HL-60 (cell line): ENCODE data around the gene EGLN1.

ENCODE experiments used
- DNase-seq, 2 experiments: peaks; one replicate each; pipeline ENCODE4 v3.0.0-alpha.2; 2010 to 2020; ENCODE audit warnings: low read depth in 1 of 2, low spot score in 1 of 2
- H3K27ac ChIP-seq: fragments of 250-450 bp; sonication (Bioruptor Pico); replicated peaks from 2 replicates; pipeline ENCODE4 v1.5.1; 2020; ENCODE audit warnings: mild to moderate bottlenecking, moderate library complexity
- H3K27me3 ChIP-seq: fragments of 250-450 bp; sonication (Bioruptor Pico); 2 replicates; pipeline ENCODE4 v1.5.1; 2021; ENCODE audit warnings: mild to moderate bottlenecking, moderate library complexity; ENCODE audit not compliant: insufficient read depth, poor library complexity, severe bottlenecking
- H3K4me3 ChIP-seq: replicated peaks from 2 replicates; pipeline ENCODE4 v1.5.1; 2011; ENCODE audit warnings: mild to moderate bottlenecking, control low read depth, low read length; ENCODE audit not compliant: insufficient read depth
- CTCF ChIP-seq: IDR thresholded peaks from one replicate; pipeline ENCODE4 v1.5.1; 2011; ENCODE audit warnings: low read length, control low read depth, inconsistent platforms; ENCODE audit not compliant: insufficient read depth
- GABPA ChIP-seq: IDR thresholded peaks from 2 replicates; pipeline ENCODE4 v1.6.1; 2012; ENCODE audit warnings: low read depth
- POLR2AphosphoS5 ChIP-seq: IDR thresholded peaks from 2 replicates; pipeline ENCODE4 v1.6.1; 2012; ENCODE audit warnings: low read depth
- REST ChIP-seq: IDR thresholded peaks from 2 replicates; pipeline ENCODE4 v1.6.1; 2012; ENCODE audit warnings: low read depth; ENCODE audit not compliant: insufficient replicate concordance
- SPI1 ChIP-seq: IDR thresholded peaks from 2 replicates; pipeline ENCODE4 v1.6.1; 2012; ENCODE audit warnings: low read depth, mild to moderate bottlenecking, borderline replicate concordance

EGLN1 gene

GRCh38 chr1:231420299-231420958, 1.7 kb downstream of the EGLN1 start:
- Histone ChIP-seq H3K27ac (peak overlapping the region; percentile 79), H3K27me3 (no peaks in the 10 kb centered on the region), H3K4me3 (peak overlapping the region; percentile 49)
- peak in 1 of 2 experiments; percentile 60 for DNase-seq
- peak; percentile 17; the same call in 1 of the 2 replicates for TF ChIP-seq SPI1
- no peak for TF ChIP-seq GABPA
- no peak for TF ChIP-seq REST
- TF ChIP-seq CTCF, result no peak
- TF ChIP-seq POLR2AphosphoS5, result no peak

GRCh38 chr1:231419738-231420298, 2.3 kb downstream of the EGLN1 start:
- TF ChIP-seq CTCF (no peak), REST (no peak), POLR2AphosphoS5 (no peak), GABPA (no peak), SPI1 (no peak)
- H3K27ac ChIP-seq, result peak overlapping the region; percentile 79
- peak overlapping the region; percentile 49 for H3K4me3 ChIP-seq
- DNase-seq, result peak in 1 of 2 experiments; percentile 6
- no peaks in the 10 kb centered on the region for H3K27me3 ChIP-seq

- no peak for TF ChIP-seq POLR2AphosphoS5
- no peak for TF ChIP-seq SPI1
- TF ChIP-seq REST, result no peak
- no peak for TF ChIP-seq GABPA
- TF ChIP-seq CTCF, result no peak
- peak overlapping the region; percentile 49 for H3K4me3 ChIP-seq
- peak overlapping the region; percentile 79 for H3K27ac ChIP-seq
- DNase-seq, result no peak
- no peaks in the 10 kb centered on the region for H3K27me3 ChIP-seq
These were observed 2.9 kb downstream of the EGLN1 start for GRCh38 chr1:231419147-231419546.
